Middle frontal gyrus (tissue), 1 donor: ENCODE results near the gene CILP2.

Source experiments
- DNase-seq: peaks from one replicate; pipeline ENCODE4 v3.0.0-alpha.2; 2015; ENCODE audit warnings: low spot score; ENCODE audit errors: extremely low spot score

The CILP2 gene

GRCh38 chr19:19544257-19544953 lies 6.3 kb downstream of the CILP2 start:
- DNase-seq: no peak

DNA sequence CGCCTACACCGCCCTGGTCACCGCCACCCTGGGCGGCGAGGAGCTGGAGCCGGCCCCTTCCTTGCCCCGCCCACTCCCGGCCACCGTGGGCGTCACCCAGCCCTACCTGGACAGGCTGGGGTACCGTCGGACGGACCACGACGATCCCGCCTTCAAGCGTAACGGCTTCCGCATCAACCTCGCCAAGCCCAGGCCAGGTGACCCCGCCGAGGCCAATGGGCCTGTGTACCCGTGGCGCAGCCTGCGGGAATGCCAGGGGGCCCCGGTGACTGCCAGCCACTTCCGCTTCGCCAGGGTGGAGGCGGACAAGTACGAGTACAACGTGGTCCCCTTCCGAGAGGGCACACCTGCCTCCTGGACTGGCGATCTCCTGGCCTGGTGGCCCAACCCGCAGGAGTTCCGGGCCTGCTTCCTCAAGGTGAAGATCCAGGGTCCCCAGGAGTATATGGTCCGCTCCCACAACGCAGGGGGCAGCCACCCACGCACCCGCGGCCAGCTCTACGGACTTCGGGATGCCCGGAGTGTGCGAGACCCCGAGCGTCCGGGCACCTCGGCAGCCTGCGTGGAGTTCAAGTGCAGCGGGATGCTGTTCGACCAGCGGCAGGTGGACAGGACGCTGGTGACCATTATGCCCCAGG lies 7.0 kb downstream of the CILP2 start:
- DNase-seq: no peak

DNA sequence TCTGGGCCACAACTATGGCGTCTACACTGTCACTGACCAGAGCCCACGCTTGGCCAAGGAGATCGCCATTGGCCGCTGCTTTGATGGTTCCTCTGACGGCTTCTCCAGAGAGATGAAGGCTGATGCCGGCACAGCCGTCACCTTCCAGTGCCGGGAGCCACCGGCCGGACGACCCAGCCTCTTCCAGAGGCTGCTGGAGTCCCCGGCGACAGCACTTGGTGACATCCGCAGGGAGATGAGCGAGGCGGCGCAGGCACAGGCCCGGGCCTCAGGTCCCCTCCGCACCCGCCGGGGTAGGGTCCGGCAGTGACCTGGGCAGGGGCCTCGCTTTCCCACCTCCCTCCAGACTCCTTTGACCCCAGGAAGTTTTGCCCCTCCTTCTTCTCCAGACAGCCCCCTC lies 7.6 kb downstream of the CILP2 start:
- no peak for DNase-seq

- DNase-seq: no peak
These were observed 8.7 kb downstream of the CILP2 start for GRCh38 chr19:19546751-19547162.

- DNase-seq: no peak
These were observed 9.7 kb downstream of the CILP2 start for GRCh38 chr19:19547674-19548336.

- DNase-seq: no peak
These were observed 11.1 kb downstream of the CILP2 start for GRCh38 chr19:19548915-19549759.

DNA sequence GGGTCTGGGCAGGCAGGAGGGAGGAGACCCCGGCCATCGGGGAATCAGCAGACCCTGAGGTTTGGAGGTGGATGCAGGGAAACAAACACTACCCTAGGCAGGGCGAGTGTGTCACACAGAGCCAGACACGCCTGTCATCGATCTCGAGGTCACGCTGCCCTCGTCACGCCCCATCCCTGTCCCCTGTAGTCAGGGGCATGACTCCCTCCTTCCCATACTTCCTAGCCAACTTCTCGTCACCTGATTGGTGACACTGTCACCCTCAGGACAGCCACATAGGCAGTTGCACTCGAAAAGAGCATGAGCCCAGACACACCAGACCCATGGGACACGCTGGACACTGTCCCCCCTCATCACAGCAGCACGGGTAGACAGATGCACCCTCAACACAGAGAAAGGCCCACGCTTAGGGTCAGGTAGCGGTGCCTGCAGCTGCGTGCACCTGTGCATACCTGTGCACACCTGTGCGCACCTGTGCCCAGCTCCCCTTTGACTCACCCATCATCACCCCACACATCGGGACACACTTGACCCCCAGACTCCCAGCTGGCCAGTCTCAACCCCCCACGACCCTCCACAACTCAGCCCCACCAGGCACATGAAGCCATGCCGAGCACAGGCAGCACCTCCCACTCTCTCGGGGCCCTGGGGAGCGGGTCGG lies 11.9 kb downstream of the CILP2 start:
- DNase-seq: no peak

GRCh38 chr19:19550485-19550929 lies 12.4 kb downstream of the CILP2 start:
- no peak for DNase-seq

DNA sequence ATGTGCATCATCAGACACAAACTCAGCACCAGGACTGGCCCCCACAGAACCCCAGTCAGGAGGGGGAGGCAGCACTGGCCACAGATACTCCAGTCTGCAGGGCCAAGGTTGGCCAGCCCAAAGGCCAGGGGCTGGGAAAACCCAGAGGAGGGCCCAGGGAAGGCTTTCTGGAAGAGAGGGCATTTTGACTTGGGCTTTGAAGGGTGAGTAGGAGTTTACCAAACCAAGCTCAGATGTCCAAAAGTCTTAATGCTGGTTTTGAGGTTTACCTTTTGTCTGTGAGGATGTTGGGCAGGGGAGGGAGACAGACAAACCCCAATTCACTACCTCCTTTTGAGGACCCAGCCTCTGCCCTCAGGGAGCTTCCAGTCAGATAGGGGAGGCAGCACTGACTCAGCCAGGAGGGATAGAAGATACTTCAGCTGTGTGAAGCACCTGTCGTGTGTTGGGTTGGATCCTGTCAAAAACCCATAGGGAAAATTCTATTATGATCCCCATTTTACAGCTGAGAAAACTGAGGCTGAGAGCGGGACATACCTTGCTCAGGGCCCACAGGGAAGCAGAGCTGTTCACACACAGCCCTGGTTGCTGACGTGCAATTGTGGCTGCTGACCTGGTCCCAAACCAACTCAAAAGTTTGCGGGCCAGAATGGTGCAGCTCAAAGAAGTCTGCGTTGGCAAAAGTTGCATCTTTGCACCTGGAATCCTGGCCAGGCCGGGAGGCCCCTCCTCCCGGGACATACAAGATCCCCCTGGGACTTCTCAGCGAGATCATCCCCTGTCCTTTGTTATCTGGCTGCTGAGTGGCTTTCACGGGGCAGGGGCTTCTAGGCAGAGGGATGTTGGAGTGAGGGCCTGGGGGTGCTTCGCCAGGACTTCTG lies 13.1 kb downstream of the CILP2 start:
- DNase-seq: no peak

DNA sequence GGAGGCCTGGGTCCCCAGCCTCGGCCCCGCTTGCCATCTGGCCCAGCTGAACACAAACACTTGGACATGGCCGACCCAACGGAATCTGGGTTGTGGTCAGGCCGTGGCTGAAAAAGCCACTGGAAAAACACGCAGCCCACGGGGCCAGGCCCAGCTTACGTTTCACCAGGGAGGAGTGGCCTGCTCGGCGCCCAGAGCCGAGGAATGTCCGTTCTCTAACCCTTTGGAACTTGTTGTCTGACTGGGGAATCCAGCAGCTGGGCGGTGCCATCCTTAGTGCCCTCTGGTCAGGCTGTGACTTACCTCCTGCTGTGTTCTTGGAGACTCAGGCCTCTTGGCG lies 13.8 kb downstream of the CILP2 start:
- DNase-seq: no peak

- no peak for DNase-seq
These were observed 14.7 kb downstream of the CILP2 start for GRCh38 chr19:19552798-19553197.

- DNase-seq: no peak
These were observed 15.6 kb downstream of the CILP2 start for GRCh38 chr19:19553670-19554069.

- no peak for DNase-seq
These were observed 16.3 kb downstream of the CILP2 start for GRCh38 chr19:19554074-19555023.

GRCh38 chr19:19558055-19558454 lies 20.0 kb downstream of the CILP2 start:
- no peak for DNase-seq

DNA sequence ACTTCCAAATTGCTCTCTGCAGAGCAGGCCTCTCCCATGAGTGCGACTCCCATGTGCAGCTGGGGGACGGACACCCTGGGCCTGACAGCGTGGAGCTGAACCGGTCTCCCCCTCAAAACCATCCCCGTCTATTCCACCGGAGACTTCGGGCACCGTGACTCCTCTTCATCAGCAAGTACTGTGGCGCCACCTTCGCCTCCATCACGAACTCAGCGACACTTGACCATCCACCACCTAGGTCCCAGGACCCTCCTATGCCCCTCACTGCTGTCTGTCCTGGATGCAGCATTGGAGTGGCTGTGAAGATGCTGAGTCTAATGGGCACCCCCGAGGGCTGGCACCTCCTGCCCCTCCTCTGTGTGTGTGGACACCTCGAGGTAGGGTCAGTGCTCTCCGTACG lies 20.6 kb downstream of the CILP2 start:
- no peak for DNase-seq

GRCh38 chr19:19559931-19560330 lies 21.9 kb downstream of the CILP2 start:
- no peak for DNase-seq

- no peak for DNase-seq
These were observed 24.0 kb downstream of the CILP2 start for GRCh38 chr19:19561946-19562664.

DNA sequence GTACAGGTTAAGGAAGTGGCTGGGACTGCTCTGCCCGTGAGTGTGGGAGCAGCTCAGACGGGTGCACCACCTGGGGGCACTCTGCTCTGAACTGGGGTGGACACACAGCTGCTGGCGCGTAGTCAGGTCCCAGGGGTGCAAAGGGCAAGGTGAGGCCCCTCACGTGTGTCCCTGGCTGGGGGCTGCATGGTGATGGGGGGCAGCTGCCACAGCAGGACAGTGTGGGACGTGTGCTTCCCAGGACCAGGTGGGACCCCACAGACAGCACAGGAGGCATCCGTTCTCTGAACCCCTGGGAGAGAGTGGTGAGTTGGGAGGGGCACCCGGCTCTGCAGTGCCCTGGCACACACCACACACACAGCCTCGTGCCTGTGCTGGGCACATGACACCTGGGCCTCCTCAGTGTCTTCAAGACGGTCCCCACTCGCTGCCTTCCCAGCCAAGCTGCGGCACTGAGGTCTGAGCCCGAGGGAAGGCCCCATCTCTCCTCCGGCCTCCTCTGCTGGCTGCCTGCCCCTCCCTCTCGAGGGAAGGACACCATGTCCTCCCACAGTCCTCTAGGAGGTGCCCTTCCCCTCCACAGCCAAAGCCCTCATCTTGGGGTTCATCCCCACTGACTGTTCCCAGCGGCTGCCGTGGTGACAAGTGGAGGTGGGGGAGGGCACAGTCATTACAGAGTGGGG lies 24.7 kb downstream of the CILP2 start:
- DNase-seq: no peak
